H9 (cell line): ENCODE data around the gene DTNBP1. TPM values are rescaled to one million over a fixed set of nuclear protein-coding genes. Genes with fewer than 3 reads are reported as not detected.

Source experiments
- DNase-seq: peaks from one replicate; pipeline ENCODE4 v3.0.0-alpha.2; 2017
- H2AFZ ChIP-seq: one replicate; pipeline ENCODE4 v1.6.1; 2013; ENCODE audit warnings: mild to moderate bottlenecking, low read length, control low read depth, moderate library complexity
- H2AK5ac ChIP-seq: 2 replicates; pipeline ENCODE4 v1.6.1; 2013; ENCODE audit warnings: low read length, control low read depth, mixed read lengths; ENCODE audit not compliant: insufficient read length
- H2BK120ac ChIP-seq: one replicate; pipeline ENCODE4 v1.6.1; 2013; ENCODE audit warnings: low read depth, mild to moderate bottlenecking, low read length, control low read depth, inconsistent platforms; ENCODE audit not compliant: poor library complexity, severe bottlenecking
- H2BK12ac ChIP-seq: 2 replicates; pipeline ENCODE4 v1.6.1; 2013; ENCODE audit warnings: low read length, control low read depth, mixed read lengths, low read depth; ENCODE audit not compliant: insufficient read length
- H2BK15ac ChIP-seq: 2 replicates; pipeline ENCODE4 v1.6.1; 2013; ENCODE audit warnings: low read depth, low read length, control low read depth
- H2BK20ac ChIP-seq: one replicate; pipeline ENCODE4 v1.6.1; 2013; ENCODE audit warnings: low read depth, mild to moderate bottlenecking, low read length, control low read depth, inconsistent platforms; ENCODE audit not compliant: poor library complexity, severe bottlenecking
- H2BK5ac ChIP-seq: 2 replicates; pipeline ENCODE4 v1.6.1; 2013; ENCODE audit warnings: low read length, control low read depth, mixed read lengths; ENCODE audit not compliant: insufficient read length
- H3K14ac ChIP-seq: 2 replicates; pipeline ENCODE4 v1.6.1; 2013; ENCODE audit warnings: low read length, control low read depth; ENCODE audit not compliant: insufficient read depth
- H3K18ac ChIP-seq: 2 replicates; pipeline ENCODE4 v1.6.1; 2013; ENCODE audit warnings: low read depth, mild to moderate bottlenecking, mixed read lengths, low read length, control low read depth; ENCODE audit not compliant: insufficient read length
- H3K23ac ChIP-seq: 2 replicates; pipeline ENCODE4 v1.6.1; 2013; ENCODE audit warnings: low read length, control low read depth, mixed read lengths, low read depth; ENCODE audit not compliant: insufficient read length
- H3K23me2 ChIP-seq: 2 replicates; pipeline ENCODE4 v1.6.1; 2013; ENCODE audit warnings: low read depth, mild to moderate bottlenecking, mixed read lengths, low read length, control low read depth; ENCODE audit not compliant: insufficient read length, poor library complexity, severe bottlenecking
- H3K27ac ChIP-seq: 2 replicates; pipeline ENCODE4 v1.5.1; 2013; ENCODE audit warnings: low read length, control low read depth, mixed read lengths, low read depth; ENCODE audit not compliant: insufficient read length
- H3K27me3 ChIP-seq: 2 replicates; pipeline ENCODE4 v1.6.1; 2013; ENCODE audit warnings: low read length, control low read depth, inconsistent platforms; ENCODE audit not compliant: insufficient read depth
- H3K4ac ChIP-seq: 2 replicates; pipeline ENCODE4 v1.6.1; 2013; ENCODE audit warnings: low read depth, mild to moderate bottlenecking, control low read depth, inconsistent platforms, low read length, moderate library complexity
- H3K4me1 ChIP-seq: 2 replicates; pipeline ENCODE4 v1.6.1; 2013; ENCODE audit warnings: low read length, control low read depth, inconsistent platforms; ENCODE audit not compliant: insufficient read depth
- H3K4me2 ChIP-seq: 2 replicates; pipeline ENCODE4 v1.6.1; 2013; ENCODE audit warnings: low read length, control low read depth, mixed read lengths; ENCODE audit not compliant: insufficient read length, insufficient read depth
- H3K56ac ChIP-seq: 2 replicates; pipeline ENCODE4 v1.6.1; 2013; ENCODE audit warnings: low read depth, mild to moderate bottlenecking, mixed read lengths, low read length, control low read depth; ENCODE audit not compliant: insufficient read length
- H3K79me1 ChIP-seq: 2 replicates; pipeline ENCODE4 v1.6.1; 2013; ENCODE audit warnings: low read depth, mild to moderate bottlenecking, moderate library complexity, low read length, control low read depth, inconsistent platforms; ENCODE audit not compliant: insufficient read depth, poor library complexity, severe bottlenecking
- H3K79me2 ChIP-seq: 2 replicates; pipeline ENCODE4 v1.6.1; 2013; ENCODE audit warnings: low read length, control low read depth, inconsistent platforms; ENCODE audit not compliant: insufficient read depth
- H3K9ac ChIP-seq: 2 replicates; pipeline ENCODE4 v1.6.1; 2013; ENCODE audit warnings: low read length, control low read depth, mixed read lengths; ENCODE audit not compliant: insufficient read length; ENCODE audit errors: extremely low read depth
- H3K9me3 ChIP-seq: one replicate; pipeline ENCODE4 v1.6.1; 2013; ENCODE audit warnings: low read depth, low read length, inconsistent platforms; ENCODE audit not compliant: control insufficient read depth
- H3T11ph ChIP-seq: one replicate; pipeline ENCODE4 v1.6.1; 2013; ENCODE audit warnings: mild to moderate bottlenecking, low read length, control low read depth, inconsistent platforms
- H4K20me1 ChIP-seq: one replicate; pipeline ENCODE4 v1.6.1; 2013; ENCODE audit not compliant: control insufficient read depth, insufficient read length, insufficient read depth
- H4K5ac ChIP-seq: 2 replicates; pipeline ENCODE4 v1.6.1; 2013; ENCODE audit warnings: low read depth, mild to moderate bottlenecking, mixed read lengths, low read length, control low read depth; ENCODE audit not compliant: insufficient read length
- H4K8ac ChIP-seq: replicated peaks from 2 replicates; pipeline ENCODE4 v1.6.1; 2013; ENCODE audit warnings: low read length, control low read depth, mixed read lengths, low read depth; ENCODE audit not compliant: insufficient read length
- H4K91ac ChIP-seq: 2 replicates; pipeline ENCODE4 v1.6.1; 2013; ENCODE audit warnings: low read depth, mild to moderate bottlenecking, moderate library complexity, mixed read lengths, low read length, control low read depth; ENCODE audit not compliant: insufficient read length
- H3K27ac Mint-ChIP-seq, 3 experiments: 2 replicates in 2 of 3; 3 replicates in 1 of 3; pipeline ENCODE4 v1.8.0; 2020 to 2021; ENCODE audit warnings: mixed read lengths in 3 of 3, mild to moderate bottlenecking in 1 of 3, moderate library complexity in 1 of 3
- H3K27me3 Mint-ChIP-seq: 2 replicates; pipeline ENCODE4 v1.8.0; 2021; ENCODE audit warnings: low read depth, mild to moderate bottlenecking, moderate library complexity, mixed read lengths
- H3K36me3 Mint-ChIP-seq, 3 experiments: 2 replicates in 2 of 3; 3 replicates in 1 of 3; pipeline ENCODE4 v1.8.0; 2020 to 2021; ENCODE audit warnings: low read depth in 3 of 3, mixed read lengths in 3 of 3; ENCODE audit not compliant: insufficient read depth in 1 of 3
- H3K4me1 Mint-ChIP-seq, 2 experiments: 2 replicates each; pipeline ENCODE4 v1.8.0; 2020; ENCODE audit warnings: mixed read lengths in 2 of 2
- H3K4me3 Mint-ChIP-seq, 2 experiments: 2 replicates in 1 of 2; 3 replicates in 1 of 2; pipeline ENCODE4 v1.8.0; 2020 to 2021; ENCODE audit warnings: mild to moderate bottlenecking in 2 of 2, mixed read lengths in 2 of 2, moderate library complexity in 1 of 2
- H3K9me3 Mint-ChIP-seq, 2 experiments: 2 replicates in 1 of 2; 3 replicates in 1 of 2; pipeline ENCODE4 v1.8.0; 2020; ENCODE audit warnings: mild to moderate bottlenecking in 2 of 2, mixed read lengths in 2 of 2, moderate library complexity in 1 of 2
- WGBS: extraction: QIAGEN DNeasy Blood & Tissue Kit; methylation state at CpG from one replicate; pipeline ENCODE4 v1.1.7; 2013; ENCODE audit warnings: missing lambda C conversion rate, low lambda C conversion rate, mixed read lengths; ENCODE audit not compliant: insufficient read length; ENCODE audit errors: extremely low coverage; 5-methylcytosine and 5-hydroxymethylcytosine counted together
- total RNA-seq: library from RNA; stranded (reverse); gene quantifications from 2 replicates; pipeline ENCODE4 v1.2.1, GENCODE V29; 2021
- TF ChIP-seq, protein P1 (sequence below): fragments of 200-600 bp; sonication (generic); conservative IDR thresholded peaks from 3 replicates; pipeline ENCODE4 v1.8.0; 2021; ENCODE audit warnings: antibody characterized with exemption, mild to moderate bottlenecking

Gene DTNBP1
- total RNA-seq, 1 experiment from 2014 or later = 12.9 TPM

DNA sequence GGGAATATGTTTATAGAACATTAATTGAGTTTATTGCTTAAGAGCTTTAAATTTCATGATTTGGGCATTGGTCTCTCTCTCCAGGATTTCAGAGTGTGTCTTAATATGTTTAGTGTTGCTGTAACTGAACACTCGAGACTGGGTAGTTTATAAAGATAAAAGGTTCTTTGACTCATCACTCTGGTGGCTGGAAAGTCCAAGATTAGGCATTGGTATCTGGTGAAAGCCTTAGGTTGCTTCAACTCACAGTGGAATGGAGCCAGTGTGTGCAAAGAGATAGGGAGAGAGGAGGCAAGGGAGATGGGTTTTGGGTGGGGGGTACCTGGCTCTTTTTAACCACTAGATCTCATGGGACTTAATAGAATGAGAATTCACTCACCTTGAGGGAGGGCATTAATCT lies 35.6 kb upstream of the DTNBP1 start:
- Histone ChIP-seq H3T11ph (no peak overlapping the region), H3K27ac (no peak overlapping the region), H4K5ac (no peak overlapping the region), H3K18ac (no peak overlapping the region), H3K9me3 (no peaks in the 10 kb centered on the region), H2BK120ac (no peak overlapping the region), H2BK20ac (no peak overlapping the region), H3K79me1 (no peaks in the 10 kb centered on the region), H4K8ac (no peak overlapping the region), H3K27me3 (no peaks in the 10 kb centered on the region), H3K4me2 (no peak overlapping the region), H3K4me1 (no peaks in the 10 kb centered on the region), H2AFZ (no peak overlapping the region), H3K23ac (no peak overlapping the region), H3K9ac (no peak overlapping the region), H2AK5ac (no peak overlapping the region), H2BK12ac (no peak overlapping the region), H3K14ac (no peak overlapping the region), H3K23me2 (no peaks in the 10 kb centered on the region), H4K20me1 (no peaks in the 10 kb centered on the region), H2BK15ac (no peak overlapping the region), H4K91ac (no peak overlapping the region), H3K56ac (no peak overlapping the region), H3K79me2 (no peaks in the 10 kb centered on the region), H3K4ac (no peak overlapping the region), H2BK5ac (no peak overlapping the region)
- DNase-seq = no peak
- Mint-ChIP-seq H3K4me1 (no peaks in the 10 kb centered on the region), H3K36me3 (no peaks in the 10 kb centered on the region; a peak in 4 of 7 replicates), H3K27ac (no peak overlapping the region), H3K9me3 (peaks cover 5 to 6% of the 10 kb centered on the region in 2 experiments; a peak in 4 of 5 replicates), H3K27me3 (no peaks in the 10 kb centered on the region), H3K4me3 (no peak overlapping the region)
- no CpG with 5 or more reads among the region's 1 CpG for WGBS
- TF ChIP-seq, protein P1, sequence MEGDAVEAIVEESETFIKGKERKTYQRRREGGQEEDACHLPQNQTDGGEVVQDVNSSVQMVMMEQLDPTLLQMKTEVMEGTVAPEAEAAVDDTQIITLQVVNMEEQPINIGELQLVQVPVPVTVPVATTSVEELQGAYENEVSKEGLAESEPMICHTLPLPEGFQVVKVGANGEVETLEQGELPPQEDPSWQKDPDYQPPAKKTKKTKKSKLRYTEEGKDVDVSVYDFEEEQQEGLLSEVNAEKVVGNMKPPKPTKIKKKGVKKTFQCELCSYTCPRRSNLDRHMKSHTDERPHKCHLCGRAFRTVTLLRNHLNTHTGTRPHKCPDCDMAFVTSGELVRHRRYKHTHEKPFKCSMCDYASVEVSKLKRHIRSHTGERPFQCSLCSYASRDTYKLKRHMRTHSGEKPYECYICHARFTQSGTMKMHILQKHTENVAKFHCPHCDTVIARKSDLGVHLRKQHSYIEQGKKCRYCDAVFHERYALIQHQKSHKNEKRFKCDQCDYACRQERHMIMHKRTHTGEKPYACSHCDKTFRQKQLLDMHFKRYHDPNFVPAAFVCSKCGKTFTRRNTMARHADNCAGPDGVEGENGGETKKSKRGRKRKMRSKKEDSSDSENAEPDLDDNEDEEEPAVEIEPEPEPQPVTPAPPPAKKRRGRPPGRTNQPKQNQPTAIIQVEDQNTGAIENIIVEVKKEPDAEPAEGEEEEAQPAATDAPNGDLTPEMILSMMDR = no peak
